ENCODE data around the gene OLFML2A.

Gene OLFML2A

GRCh38 chr9:124808246-124808956, 31.5 kb downstream of the OLFML2A start:
- Histone ChIP-seq H3K4me1 (ENCODE audit: insufficient read depth, low read length, severe bottlenecking) (no peaks in the 10 kb centered on the region), H3K9me2 (ENCODE audit: low read depth, low read length) (no peaks in the 10 kb centered on the region), H3K36me3 (ENCODE audit: insufficient read depth, low read length) (0 out of 2 replicates have a peak, but pooled peaks cover 3% of the 10 kb centered on the region), H3K4me3 (ENCODE audit: low read depth, low read length, poor library complexity, severe bottlenecking) (no peak overlapping the region), H3K9me3 (ENCODE audit: low read length) (no peaks in the 10 kb centered on the region), H3K79me2 (ENCODE audit: insufficient read depth, low read length) (no peaks in the 10 kb centered on the region), H3K9ac (ENCODE audit: low read length) (no peak overlapping the region), H2AFZ (ENCODE audit: low read length) (no peak overlapping the region), H3F3A (ENCODE audit: insufficient read depth, low read length) (no peaks in the 10 kb centered on the region), H3K27me3 (ENCODE audit: insufficient read depth, low read length) (no peaks in the 10 kb centered on the region), H3K4me2 (ENCODE audit: low read length) (no peak overlapping the region), H3K27ac (ENCODE audit: low read depth, low read length, poor library complexity, severe bottlenecking) (no peak overlapping the region), H4K20me1 (ENCODE audit: insufficient read depth, low read length) (no peaks in the 10 kb centered on the region)
- TF ChIP-seq, protein P1, sequence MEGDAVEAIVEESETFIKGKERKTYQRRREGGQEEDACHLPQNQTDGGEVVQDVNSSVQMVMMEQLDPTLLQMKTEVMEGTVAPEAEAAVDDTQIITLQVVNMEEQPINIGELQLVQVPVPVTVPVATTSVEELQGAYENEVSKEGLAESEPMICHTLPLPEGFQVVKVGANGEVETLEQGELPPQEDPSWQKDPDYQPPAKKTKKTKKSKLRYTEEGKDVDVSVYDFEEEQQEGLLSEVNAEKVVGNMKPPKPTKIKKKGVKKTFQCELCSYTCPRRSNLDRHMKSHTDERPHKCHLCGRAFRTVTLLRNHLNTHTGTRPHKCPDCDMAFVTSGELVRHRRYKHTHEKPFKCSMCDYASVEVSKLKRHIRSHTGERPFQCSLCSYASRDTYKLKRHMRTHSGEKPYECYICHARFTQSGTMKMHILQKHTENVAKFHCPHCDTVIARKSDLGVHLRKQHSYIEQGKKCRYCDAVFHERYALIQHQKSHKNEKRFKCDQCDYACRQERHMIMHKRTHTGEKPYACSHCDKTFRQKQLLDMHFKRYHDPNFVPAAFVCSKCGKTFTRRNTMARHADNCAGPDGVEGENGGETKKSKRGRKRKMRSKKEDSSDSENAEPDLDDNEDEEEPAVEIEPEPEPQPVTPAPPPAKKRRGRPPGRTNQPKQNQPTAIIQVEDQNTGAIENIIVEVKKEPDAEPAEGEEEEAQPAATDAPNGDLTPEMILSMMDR (IDR thresholded peaks at IDR 0.05; ENCODE audit: low read length), result no peak
- no peak for TF ChIP-seq EZH2 (IDR thresholded peaks at IDR 0.05; ENCODE audit: borderline replicate concordance, low read length)

- TF ChIP-seq, protein P1 (IDR thresholded peaks at IDR 0.05; ENCODE audit: low read length), result no peak
- TF ChIP-seq EZH2 (IDR thresholded peaks at IDR 0.05; ENCODE audit: borderline replicate concordance, low read length), result no peak
- Histone ChIP-seq H3K36me3 (ENCODE audit: insufficient read depth, low read length) (0 out of 2 replicates have a peak, but pooled peaks cover 3% of the 10 kb centered on the region), H4K20me1 (ENCODE audit: insufficient read depth, low read length) (no peaks in the 10 kb centered on the region), H3K79me2 (ENCODE audit: insufficient read depth, low read length) (no peaks in the 10 kb centered on the region), H2AFZ (ENCODE audit: low read length) (no peak overlapping the region), H3K4me1 (ENCODE audit: insufficient read depth, low read length, severe bottlenecking) (no peaks in the 10 kb centered on the region), H3F3A (ENCODE audit: insufficient read depth, low read length) (no peaks in the 10 kb centered on the region), H3K27ac (ENCODE audit: low read depth, low read length, poor library complexity, severe bottlenecking) (no peak overlapping the region), H3K9me3 (ENCODE audit: low read length) (no peaks in the 10 kb centered on the region), H3K27me3 (ENCODE audit: insufficient read depth, low read length) (no peaks in the 10 kb centered on the region), H3K4me2 (ENCODE audit: low read length) (no peak overlapping the region), H3K4me3 (ENCODE audit: low read depth, low read length, poor library complexity, severe bottlenecking) (no peak overlapping the region), H3K9me2 (ENCODE audit: low read depth, low read length) (no peaks in the 10 kb centered on the region), H3K9ac (ENCODE audit: low read length) (no peak overlapping the region)
Measured at GRCh38 chr9:124809211-124809610, 32.3 kb downstream of the OLFML2A start.

DNA sequence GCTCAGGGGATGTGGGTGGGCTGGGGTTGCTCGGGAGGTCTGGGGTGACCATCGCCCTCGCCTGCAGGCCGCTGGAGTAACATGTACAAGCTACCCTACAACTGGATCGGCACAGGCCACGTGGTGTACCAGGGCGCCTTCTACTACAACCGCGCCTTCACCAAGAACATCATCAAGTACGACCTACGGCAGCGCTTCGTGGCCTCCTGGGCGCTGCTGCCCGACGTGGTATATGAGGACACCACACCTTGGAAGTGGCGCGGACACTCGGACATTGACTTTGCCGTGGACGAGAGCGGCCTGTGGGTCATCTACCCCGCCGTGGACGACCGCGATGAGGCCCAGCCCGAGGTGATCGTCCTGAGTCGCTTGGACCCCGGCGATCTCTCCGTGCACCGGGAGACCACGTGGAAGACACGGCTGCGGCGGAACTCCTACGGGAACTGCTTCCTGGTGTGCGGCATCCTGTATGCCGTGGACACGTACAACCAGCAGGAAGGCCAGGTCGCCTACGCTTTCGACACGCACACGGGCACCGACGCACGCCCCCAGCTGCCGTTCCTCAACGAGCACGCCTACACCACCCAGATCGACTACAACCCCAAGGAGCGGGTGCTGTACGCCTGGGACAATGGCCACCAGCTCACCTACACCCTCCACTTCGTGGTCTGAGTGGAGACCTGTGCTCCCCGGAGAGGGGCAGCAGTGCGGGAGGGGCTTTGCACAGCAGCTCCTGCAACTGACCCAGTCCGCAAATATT, 33.0 kb downstream of the OLFML2A start:
- H3K4me1 ChIP-seq (ENCODE audit: insufficient read depth, low read length, severe bottlenecking), result no peaks in the 10 kb centered on the region
- no peak for TF ChIP-seq EZH2 (IDR thresholded peaks at IDR 0.05; ENCODE audit: borderline replicate concordance, low read length)
- TF ChIP-seq, protein P1 (IDR thresholded peaks at IDR 0.05; ENCODE audit: low read length), result no peak
- H3K4me3 ChIP-seq (ENCODE audit: low read depth, low read length, poor library complexity, severe bottlenecking), result no peak overlapping the region
- no peaks in the 10 kb centered on the region for H3F3A ChIP-seq (ENCODE audit: insufficient read depth, low read length)
- H3K27ac ChIP-seq (ENCODE audit: low read depth, low read length, poor library complexity, severe bottlenecking), result no peak overlapping the region
- H2AFZ ChIP-seq (ENCODE audit: low read length), result no peak overlapping the region
- no peaks in the 10 kb centered on the region for H3K79me2 ChIP-seq (ENCODE audit: insufficient read depth, low read length)
- 0 out of 2 replicates have a peak, but pooled peaks cover 3% of the 10 kb centered on the region for H3K36me3 ChIP-seq (ENCODE audit: insufficient read depth, low read length)
- H3K9ac ChIP-seq (ENCODE audit: low read length), result no peak overlapping the region
- no peaks in the 10 kb centered on the region for H3K9me3 ChIP-seq (ENCODE audit: low read length)
- no peaks in the 10 kb centered on the region for H3K27me3 ChIP-seq (ENCODE audit: insufficient read depth, low read length)
- no peaks in the 10 kb centered on the region for H3K9me2 ChIP-seq (ENCODE audit: low read depth, low read length)
- H4K20me1 ChIP-seq (ENCODE audit: insufficient read depth, low read length), result no peaks in the 10 kb centered on the region
- H3K4me2 ChIP-seq (ENCODE audit: low read length), result no peak overlapping the region

Data from OCI-LY1 (cell line).